ENCODE measurements around the gene ZNF182.

DNA sequence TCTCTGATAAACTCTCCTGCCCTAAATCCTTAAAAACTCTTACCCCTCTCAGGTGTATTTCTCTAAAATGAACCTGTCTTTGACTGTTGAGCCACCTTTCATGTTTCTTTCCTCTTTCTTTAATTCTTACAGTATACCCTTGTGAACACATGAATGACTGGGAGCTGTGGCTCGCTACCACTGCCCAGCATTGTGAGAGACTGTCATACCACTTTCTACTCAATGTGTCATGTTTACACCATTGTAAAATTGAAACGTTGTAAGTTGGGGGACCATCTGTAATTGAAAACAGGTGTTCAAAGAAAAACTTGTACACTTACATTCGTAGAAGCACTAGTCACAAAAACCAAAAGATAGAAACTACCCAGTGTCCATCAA is 66.9 kb downstream of the ZNF182 start:
- TF ChIP-seq HLTF (IDR thresholded peaks at IDR 0.05) (no peak), ZNF408 (CRISPR knock-in tag; IDR thresholded peaks at IDR 0.05; ENCODE audit: low read depth) (no peak), TBP (optimal IDR thresholded peaks at IDR 0.05; ENCODE audit: low read depth, low read length) (no peak), DPF2 (IDR thresholded peaks at IDR 0.05) (no peak), EZH2 (IDR thresholded peaks at IDR 0.05; ENCODE audit: borderline replicate concordance, low read depth, low read length) (no peak), POLR2A (conservative IDR thresholded peaks at IDR 0.05) (no peak), HCFC1 (IDR thresholded peaks at IDR 0.05; ENCODE audit: low read depth, low read length) (no peak), SP1 (CRISPR knock-in tag; IDR thresholded peaks at IDR 0.05) (no peak), ZNF785 (CRISPR knock-in tag; IDR thresholded peaks at IDR 0.05) (no peak), RAD21 (CRISPR knock-in tag; conservative IDR thresholded peaks at IDR 0.05 in 1 of 2, IDR thresholded peaks at IDR 0.05 in 1 of 2) (no peak), ETV6 (IDR thresholded peaks at IDR 0.05; ENCODE audit: borderline replicate concordance in 1 of 2, low read depth in 2 of 2, low read length in 1 of 2) (no peak), ETV6 (CRISPR knock-in tag; IDR thresholded peaks at IDR 0.05; ENCODE audit: borderline replicate concordance) (no peak)
- TF ChIP-seq, protein P1, sequence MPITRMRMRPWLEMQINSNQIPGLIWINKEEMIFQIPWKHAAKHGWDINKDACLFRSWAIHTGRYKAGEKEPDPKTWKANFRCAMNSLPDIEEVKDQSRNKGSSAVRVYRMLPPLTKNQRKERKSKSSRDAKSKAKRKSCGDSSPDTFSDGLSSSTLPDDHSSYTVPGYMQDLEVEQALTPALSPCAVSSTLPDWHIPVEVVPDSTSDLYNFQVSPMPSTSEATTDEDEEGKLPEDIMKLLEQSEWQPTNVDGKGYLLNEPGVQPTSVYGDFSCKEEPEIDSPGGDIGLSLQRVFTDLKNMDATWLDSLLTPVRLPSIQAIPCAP (CRISPR knock-in tag; IDR thresholded peaks at IDR 0.05; ENCODE audit: borderline replicate concordance): no peak
- TF ChIP-seq, protein P2, sequence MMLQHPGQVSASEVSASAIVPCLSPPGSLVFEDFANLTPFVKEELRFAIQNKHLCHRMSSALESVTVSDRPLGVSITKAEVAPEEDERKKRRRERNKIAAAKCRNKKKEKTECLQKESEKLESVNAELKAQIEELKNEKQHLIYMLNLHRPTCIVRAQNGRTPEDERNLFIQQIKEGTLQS (IDR thresholded peaks at IDR 0.05): no peak
- TF ChIP-seq, protein P2 (CRISPR knock-in tag; conservative IDR thresholded peaks at IDR 0.05): no peak
- TF ChIP-seq, protein P3, sequence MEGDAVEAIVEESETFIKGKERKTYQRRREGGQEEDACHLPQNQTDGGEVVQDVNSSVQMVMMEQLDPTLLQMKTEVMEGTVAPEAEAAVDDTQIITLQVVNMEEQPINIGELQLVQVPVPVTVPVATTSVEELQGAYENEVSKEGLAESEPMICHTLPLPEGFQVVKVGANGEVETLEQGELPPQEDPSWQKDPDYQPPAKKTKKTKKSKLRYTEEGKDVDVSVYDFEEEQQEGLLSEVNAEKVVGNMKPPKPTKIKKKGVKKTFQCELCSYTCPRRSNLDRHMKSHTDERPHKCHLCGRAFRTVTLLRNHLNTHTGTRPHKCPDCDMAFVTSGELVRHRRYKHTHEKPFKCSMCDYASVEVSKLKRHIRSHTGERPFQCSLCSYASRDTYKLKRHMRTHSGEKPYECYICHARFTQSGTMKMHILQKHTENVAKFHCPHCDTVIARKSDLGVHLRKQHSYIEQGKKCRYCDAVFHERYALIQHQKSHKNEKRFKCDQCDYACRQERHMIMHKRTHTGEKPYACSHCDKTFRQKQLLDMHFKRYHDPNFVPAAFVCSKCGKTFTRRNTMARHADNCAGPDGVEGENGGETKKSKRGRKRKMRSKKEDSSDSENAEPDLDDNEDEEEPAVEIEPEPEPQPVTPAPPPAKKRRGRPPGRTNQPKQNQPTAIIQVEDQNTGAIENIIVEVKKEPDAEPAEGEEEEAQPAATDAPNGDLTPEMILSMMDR (IDR thresholded peaks at IDR 0.05 in 2 of 3, conservative IDR thresholded peaks at IDR 0.05 in 1 of 3; ENCODE audit: insufficient read depth in 2 of 3, low read depth in 1 of 3, low read length in 3 of 3): no peak

All from K562 (cell line).